ENCODE measurements around the gene CAPZA2. TPM values are rescaled to one million over a fixed set of nuclear protein-coding genes. Genes with fewer than 3 reads are reported as not detected.
"Not testable (repeated sequence)": the region's sequence is repeated elsewhere in the genome, so short reads cannot be mapped to it uniquely, and the experiment has no call there.

The CAPZA2 gene
- polyA plus RNA-seq, 1 donor: 180 TPM

- DNase-seq: no peak
Measured at GRCh38 chr7:116922545-116922944, 60.2 kb downstream of the CAPZA2 start.

- no peak for DNase-seq
Measured at GRCh38 chr7:116924741-116925140, 62.4 kb downstream of the CAPZA2 start.

- no peak for DNase-seq
Measured at GRCh38 chr7:116929021-116929420, 66.6 kb downstream of the CAPZA2 start.

GRCh38 chr7:116929914-116930913 lies 67.8 kb downstream of the CAPZA2 start:
- DNase-seq: peak; percentile 80

DNA sequence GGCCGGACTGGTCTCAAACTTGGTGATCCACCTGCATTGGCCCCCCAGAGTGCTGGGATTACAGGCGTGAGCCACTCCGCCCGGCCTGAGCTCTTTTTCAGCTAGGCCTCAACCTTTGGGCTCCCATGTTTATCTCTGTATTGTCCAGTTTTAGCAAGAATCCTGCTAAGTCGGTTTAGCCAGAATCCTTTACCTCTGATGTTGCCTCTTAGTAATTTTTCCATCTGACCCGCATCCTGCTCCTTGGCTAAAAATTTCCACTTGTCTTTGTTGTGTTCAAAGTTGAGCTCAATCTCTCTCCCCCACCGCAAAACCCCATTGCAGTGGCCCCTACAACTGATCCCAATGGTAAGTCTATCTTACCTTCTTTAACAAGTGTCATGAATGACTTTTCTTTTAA lies 70.2 kb downstream of the CAPZA2 start:
- DNase-seq: no peak

DNA sequence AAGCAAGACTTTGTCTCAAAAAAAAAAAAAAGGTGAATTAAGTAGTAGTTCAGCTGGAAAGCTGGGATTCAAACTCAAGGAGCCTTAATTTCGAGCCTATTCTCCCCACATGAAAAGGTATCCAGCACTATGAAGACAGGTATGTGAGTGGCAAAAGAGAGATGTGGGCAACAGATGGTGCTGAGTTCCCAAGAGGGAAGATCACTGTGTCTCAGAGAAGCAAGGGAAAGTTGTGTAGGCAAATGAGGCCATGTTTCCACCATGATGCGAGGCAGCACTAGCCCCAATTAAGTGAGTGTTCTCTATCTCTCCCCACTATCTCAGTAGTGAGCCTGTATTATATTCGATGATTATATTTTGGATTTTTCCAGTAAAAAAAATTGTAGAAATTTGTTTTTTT lies 71.1 kb downstream of the CAPZA2 start:
- no peak for DNase-seq

GRCh38 chr7:116934580-116934979 lies 72.2 kb downstream of the CAPZA2 start:
- no peak for DNase-seq

DNA sequence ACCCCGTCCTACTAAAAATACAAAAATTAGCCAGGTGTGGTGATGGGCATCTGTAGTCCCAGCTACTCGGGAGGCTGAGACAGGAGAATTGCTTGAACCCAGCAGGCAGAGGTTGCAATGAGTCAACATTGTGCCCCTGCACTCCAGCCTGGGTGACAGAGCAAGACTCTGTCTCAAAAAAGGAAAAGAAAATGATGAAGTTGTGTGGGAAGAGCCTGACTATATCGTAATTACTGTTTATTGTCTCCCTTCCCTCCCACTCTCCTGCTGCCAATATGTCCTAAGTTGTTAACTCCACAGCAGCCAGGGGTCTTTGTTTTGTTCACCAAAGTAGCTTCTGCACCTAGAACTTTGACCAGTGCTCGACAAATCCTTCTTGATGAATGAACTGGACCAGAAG lies 74.5 kb downstream of the CAPZA2 start:
- not testable (repeated sequence) for DNase-seq

GRCh38 chr7:116938678-116939077 lies 76.3 kb downstream of the CAPZA2 start:
- DNase-seq: no peak

GRCh38 chr7:116940689-116941370 lies 78.4 kb downstream of the CAPZA2 start:
- no peak for DNase-seq

DNA sequence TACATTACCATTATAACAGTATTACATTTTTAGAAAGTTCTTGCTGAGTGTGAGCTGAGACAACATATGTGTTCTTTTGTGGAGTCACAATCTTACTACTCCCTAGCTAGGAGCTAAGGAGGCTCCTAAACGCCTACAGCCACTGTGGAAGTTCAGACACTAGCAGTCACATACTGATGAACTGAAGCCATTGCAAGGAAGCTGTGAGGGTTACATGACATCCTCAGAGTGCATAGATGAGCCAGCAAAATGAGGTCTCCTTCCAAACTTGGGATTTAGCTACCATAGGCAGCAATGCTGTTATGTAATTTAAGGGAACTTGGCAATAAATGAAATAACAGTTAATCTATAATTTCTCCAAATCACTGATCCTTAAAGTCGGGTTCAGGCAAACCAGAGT lies 80.1 kb downstream of the CAPZA2 start:
- DNase-seq: no peak

DNA sequence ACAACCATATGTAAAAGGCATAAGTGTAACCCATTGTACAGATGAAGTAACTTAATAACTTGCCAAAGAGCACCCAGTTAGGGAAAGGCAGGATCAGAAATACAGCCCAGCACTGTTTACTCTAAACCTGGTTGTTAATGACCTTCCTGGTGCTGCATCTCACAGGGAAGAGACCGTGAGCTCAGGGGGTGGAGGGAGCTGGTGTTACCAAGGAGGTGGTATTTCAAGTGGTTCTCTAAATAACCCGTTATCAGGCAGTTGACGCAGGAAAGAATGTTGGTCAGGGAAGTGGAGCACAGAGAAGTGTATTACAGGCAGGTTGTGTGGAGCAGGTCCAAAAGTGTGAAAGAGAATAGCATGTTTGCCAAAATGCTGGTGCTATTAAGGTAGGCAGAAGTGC lies 86.5 kb downstream of the CAPZA2 start:
- DNase-seq: no peak

- DNase-seq: no peak
Measured at GRCh38 chr7:116949941-116950801, 87.8 kb downstream of the CAPZA2 start.

GRCh38 chr7:116950889-116951351 lies 88.5 kb downstream of the CAPZA2 start:
- no peak for DNase-seq

DNA sequence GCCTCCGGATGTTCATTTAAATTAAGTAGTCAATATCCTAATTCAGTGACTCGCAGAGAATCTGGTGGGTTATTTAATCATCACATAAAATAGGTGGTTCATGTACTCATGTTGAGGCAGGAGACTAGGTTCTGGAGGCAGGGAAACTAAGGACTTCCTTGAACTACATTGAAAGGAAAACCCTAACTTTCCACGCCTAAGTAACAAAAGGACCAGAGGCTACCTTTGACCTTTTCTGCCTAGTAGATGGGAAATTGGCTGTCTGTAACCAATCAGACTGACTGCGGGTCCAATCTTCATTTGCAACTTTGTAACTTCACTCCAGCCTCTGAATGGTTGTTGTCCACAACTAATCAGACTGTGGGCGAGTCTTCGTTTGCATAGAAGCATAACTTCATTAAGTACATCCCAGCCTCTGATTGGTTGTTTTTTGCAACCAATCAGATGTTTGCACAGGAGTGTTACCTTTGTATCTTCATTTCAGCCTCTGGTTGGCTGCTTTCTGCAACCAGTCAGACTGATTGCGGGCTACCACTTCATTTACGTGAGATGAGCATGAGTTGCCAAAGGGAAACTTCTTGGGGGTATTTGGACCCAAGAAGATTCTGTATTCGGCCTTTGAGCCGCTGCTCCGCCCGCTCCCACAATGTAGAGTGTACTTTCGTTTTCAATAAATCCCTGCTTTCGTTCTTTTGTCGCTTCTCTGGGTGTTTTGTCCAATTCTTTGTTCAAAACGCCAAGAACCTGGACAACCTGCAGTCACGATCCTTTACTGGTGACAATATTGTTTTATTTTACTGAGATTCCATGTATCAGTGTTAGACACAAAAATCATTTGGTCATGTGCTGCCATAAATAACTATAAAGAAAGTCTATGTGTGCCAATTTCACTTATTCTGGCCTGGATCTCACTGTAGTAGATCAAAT lies 89.2 kb downstream of the CAPZA2 start:
- DNase-seq: no peak

- DNase-seq: peak; percentile 49
Measured at GRCh38 chr7:116952635-116953371, 90.4 kb downstream of the CAPZA2 start.

DNA sequence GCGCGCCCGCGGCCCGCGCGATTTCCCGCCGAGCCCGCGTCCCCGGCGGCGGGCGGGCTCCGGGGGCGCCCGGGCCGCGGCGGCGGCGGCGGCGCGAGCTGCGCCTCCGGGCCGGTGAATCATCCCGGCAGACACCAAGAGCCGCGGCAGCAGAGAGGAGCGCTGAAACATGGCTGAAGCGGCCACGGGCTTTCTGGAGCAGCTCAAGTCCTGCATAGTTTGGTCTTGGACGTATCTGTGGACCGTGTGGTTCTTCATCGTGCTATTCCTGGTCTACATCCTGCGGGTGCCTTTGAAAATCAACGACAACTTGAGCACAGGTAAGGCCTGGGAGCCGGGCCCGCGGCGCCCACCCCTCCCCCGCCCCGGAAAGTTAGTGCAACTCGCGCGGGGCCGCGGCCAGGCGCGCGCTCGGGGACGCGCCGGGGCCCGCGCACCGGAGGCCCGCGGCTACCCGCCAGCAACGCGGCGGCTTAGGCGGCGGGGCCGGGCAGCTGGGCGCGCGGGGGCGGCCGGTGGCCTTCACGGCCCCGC lies 91.1 kb downstream of the CAPZA2 start, which contains the start of gene ST7:
TSS of gene ST7 (plus strand) at position 130 of the 534 bp plus-strand sequence. CDS start at position 170, 40 bp downstream.
- DNase-seq: peak; percentile 84

GRCh38 chr7:116953906-116954838 lies 91.8 kb downstream of the CAPZA2 start:
- peak; percentile 83 for DNase-seq

- no peak for DNase-seq
Measured at GRCh38 chr7:116955340-116955739, 93.0 kb downstream of the CAPZA2 start.

Data from hindlimb muscle (tissue), 1 donor.